Activated gamma-delta T cell treated with anti-CD3 and anti-CD28 coated beads, Interleukin-2, amount 50 U/mL, for 16 hours (primary cell): ENCODE results near the gene CBLL2.
"Not testable (repeated sequence)": the region's sequence is repeated elsewhere in the genome, so short reads cannot be mapped to it uniquely, and the experiment has no call there.

Experiments
- DNase-seq: peaks from one replicate; pipeline ENCODE4 v3.0.0-alpha.2; 2020; ENCODE audit warnings: low read depth

The CBLL2 gene, protein sequence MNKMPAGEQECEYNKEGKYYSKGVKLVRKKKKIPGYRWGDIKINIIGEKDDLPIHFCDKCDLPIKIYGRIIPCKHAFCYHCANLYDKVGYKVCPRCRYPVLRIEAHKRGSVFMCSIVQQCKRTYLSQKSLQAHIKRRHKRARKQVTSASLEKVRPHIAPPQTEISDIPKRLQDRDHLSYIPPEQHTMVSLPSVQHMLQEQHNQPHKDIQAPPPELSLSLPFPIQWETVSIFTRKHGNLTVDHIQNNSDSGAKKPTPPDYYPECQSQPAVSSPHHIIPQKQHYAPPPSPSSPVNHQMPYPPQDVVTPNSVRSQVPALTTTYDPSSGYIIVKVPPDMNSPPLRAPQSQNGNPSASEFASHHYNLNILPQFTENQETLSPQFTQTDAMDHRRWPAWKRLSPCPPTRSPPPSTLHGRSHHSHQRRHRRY

DNA sequence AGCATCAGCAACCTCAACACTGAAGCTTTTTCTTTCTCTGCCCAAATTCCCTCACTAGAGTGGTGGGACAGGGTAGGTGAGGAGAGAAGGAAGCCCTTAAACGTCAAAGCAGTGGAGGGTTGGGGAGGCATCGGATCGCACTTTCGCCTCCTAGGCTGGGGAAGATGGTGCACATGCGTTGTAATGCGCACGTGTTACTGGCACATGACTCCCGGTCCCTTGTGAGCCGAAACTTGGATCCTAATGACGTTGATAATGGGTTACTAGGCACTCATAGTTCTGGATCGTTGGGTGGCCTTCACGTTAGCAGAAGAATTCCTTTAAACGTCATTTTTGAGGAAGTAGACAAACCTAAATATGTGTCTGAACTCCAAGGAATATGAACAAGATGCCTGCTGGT is at the start of gene CBLL2:
CBLL2 (plus strand) TSS at position 301 of the 400 bp plus-strand sequence; CDS start at position 380, 79 bp downstream.
- no peak for DNase-seq

DNA sequence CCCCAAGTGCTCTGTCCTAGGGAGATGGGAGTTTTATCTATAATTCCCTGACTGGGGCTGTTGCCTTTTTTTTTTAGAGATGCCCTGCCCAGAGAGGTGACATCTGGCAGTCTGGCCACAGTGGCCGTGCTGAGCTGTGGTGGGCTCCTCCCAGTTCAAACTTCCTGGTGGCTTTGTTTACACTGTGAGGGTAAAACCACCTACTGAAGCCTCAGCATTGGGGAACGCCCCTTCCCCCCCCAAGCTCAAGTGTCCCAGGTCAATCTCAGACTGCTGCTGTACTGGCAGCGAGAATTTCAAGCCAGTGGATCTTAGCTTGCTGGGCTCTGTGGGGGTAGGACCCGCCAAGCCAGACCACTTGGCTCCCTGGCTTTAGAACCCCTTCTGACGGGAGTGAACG is 38.3 kb upstream of the CBLL2 start:
- no peak for DNase-seq

GRCh38 chrX:22237479-22237878 is 35.2 kb upstream of the CBLL2 start:
- DNase-seq = no peak

DNA sequence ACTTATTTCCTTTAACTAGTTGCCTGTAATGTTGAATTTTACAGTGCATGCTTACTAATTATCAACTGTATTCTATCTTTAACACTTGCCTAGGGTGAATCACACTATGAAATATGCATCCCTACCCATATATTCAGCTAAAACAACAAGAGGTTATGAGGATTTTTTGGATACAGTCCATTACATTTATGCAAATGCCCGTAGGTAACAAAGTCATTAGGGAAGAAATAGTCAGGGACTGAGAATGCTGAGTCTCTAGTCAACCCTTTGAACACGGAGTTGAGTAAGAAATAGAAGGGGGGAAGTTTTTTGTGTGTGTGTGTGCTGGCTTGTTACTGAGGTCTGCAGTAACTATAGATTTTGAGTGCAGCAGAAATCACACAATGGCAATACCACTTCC is 26.1 kb upstream of the CBLL2 start:
- DNase-seq = no peak

DNA sequence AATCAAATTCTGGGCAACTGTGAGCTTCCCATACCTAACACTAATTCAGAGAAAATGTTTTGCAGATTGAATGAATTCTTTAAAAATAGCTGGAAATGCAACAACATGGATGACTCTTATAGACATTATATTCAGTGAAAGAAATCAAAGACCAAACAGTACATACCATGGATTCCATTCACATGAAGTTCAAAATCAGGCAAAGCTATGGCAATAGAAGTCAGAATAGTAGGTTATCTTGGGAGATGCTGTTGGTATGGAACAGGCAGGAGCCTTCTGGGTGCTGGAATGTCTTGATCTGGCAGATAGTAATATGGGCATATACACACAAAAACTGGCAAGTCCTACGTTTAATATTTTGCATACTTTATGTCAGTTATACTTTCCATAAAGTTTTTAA is 25.5 kb upstream of the CBLL2 start:
- DNase-seq = no peak

DNA sequence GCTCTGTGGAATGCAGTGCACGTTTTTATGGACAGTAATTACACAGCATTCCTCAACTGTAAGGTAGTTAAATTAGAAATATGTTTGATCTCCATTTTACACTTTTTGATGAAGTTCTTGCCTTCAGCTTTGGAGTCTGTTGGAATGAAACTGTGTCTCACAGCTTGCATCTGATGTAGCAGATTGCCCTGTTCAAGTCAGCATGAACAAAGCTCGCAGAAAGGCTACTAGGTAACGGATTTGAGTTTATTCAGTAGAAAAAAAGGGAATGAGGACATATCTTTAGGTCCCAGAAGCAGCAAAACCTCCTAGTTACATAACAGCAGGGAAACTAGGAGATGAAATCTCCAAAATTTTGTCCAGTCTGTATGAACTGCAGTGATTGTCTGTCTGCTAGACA is 24.3 kb upstream of the CBLL2 start:
- DNase-seq = no peak

- DNase-seq = no peak
Measured at GRCh38 chrX:22249371-22249770, 23.3 kb upstream of the CBLL2 start.

- DNase-seq = no peak
Measured at GRCh38 chrX:22268706-22269105, 4.0 kb upstream of the CBLL2 start.

- DNase-seq = no peak
Measured at GRCh38 chrX:22273714-22274317, 1.1 kb downstream of the CBLL2 start.

- no peak for DNase-seq
Measured at GRCh38 chrX:22276781-22277180, 4.1 kb downstream of the CBLL2 start.

- DNase-seq = no peak
Measured at GRCh38 chrX:22278375-22278774, 5.7 kb downstream of the CBLL2 start.

DNA sequence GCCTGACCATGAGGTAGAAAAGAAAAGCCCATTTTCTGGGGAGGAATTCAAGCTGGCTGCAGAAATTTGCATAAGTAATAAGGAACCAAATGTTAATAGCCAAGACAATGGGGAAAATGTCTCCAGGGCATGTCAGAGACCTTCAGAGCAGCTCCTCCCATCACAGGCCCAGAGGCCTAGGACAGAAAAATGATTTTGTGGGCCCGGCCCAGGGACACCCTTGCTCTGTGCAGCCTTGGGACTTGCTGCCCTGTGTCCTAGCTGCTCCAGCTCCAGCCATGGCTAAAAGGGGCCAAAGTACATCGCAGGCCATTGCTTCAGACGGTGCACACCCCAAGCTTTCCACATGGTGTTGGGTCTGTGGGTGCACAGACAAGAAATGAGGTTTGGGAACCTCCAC is 16.5 kb downstream of the CBLL2 start:
- not testable (repeated sequence) for DNase-seq

DNA sequence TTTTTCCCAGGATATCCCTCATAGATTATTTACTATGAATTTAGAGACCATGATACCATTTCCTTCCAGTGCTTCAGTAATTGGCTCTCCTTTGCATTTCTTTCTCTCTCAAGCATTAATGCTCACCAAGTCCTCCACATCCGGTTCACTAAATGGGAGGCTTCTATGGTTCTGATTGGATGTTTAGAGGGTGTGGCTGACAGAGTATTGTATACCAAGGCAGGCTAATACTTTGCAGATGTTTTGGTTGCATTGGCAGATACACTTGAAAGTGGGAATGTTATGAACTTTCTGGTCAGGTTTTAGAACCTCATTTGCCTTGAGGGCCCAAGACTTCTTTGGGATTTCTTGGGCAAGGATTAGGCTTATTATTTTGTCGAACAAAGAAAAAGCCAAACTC is 24.2 kb downstream of the CBLL2 start:
- DNase-seq = no peak

DNA sequence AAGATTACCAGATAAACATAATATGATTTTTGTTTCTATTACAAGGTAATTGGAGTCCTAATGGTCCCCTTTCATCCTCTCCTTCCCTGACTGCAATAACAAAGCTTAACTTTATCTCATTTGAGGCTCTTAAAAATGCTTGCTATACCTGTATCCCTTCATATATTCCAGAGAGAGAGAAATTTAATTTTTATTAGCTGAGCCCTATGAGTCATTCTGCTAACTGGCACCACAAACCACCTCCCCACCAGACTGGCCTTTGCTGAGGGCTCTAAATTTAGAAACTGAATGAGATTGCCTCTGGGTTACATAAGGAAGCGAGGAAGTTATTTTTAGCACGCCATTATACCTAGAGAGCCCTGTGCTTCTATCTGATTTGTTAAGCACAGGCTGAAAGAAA is 27.4 kb downstream of the CBLL2 start:
- no peak for DNase-seq

DNA sequence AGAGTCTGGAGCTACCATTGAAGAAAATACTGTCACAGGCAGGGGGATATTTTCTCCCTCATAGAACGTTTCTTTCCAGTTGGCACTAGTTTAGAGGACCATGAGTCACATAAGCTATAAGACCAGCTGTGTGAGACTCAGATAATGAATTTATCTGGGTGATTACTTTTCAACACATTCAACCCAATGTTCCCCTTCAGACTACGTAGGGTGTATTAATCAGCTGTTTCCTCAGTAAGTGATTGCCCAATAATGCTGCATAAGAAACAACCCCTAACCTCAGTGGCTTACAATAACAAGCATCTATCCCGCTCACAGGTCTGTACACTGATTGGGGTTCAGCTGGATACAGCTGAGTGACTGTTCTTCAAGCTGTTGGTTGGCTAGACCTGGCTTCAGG is 38.1 kb downstream of the CBLL2 start:
- no peak for DNase-seq

- DNase-seq = no peak
Measured at GRCh38 chrX:22313766-22314165, 41.1 kb downstream of the CBLL2 start.

- no peak for DNase-seq
Measured at GRCh38 chrX:22314211-22314610, 41.5 kb downstream of the CBLL2 start.

DNA sequence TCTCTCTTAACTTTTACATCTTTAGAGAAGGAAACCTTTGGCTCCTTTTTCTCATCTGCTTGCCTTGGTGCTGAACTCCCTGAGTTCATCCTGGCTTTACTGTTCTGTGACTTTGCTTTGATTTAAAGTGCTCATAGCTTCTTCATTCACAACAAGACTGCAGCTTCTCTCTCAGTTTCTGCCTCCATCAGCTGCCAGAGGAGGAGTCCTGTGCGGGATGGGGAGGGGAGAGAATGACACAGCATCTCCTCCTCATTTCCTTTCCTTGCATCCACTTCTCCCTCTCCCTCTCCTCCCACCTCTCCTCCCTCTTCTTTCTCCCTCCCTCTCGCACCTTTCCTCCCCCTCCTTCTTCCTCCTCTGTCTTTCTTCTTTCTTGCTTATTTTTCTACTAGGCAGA is 42.0 kb downstream of the CBLL2 start:
- DNase-seq = no peak

- DNase-seq = no peak
Measured at GRCh38 chrX:22315151-22315550, 42.4 kb downstream of the CBLL2 start.

- no peak for DNase-seq
Measured at GRCh38 chrX:22320236-22320873, 47.6 kb downstream of the CBLL2 start.

DNA sequence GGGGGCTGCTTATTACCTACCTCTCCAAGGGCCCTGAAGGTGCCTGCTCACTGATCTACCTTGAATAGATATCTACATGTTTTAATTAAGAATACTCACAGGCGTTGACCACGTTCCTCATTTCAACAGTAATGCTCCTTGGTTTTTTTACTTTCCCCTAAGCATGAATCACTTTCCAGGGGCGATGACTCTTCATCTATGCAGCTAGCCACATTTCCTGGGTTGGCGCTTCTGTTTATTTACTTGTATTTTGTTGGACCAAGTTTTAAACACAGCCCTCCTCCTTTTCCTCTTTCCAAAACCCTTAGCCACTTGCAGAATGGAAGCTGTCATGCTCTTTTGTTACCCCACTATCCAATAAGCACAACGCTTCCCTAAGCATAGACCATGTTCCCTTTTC is 50.8 kb downstream of the CBLL2 start:
- DNase-seq = no peak
